OCI-LY1 (cell line): ENCODE measurements around the gene RPEL1.

Experiments
- CTCF ChIP-seq: fragments of 200-600 bp; sonication (generic), shearing (Covaris generic); IDR thresholded peaks from 2 replicates; pipeline ENCODE4 v1.5.1; 2017; ENCODE audit warnings: mild to moderate bottlenecking, antibody characterized with exemption, low read length, moderate library complexity, mixed read lengths
- EZH2 ChIP-seq: fragments of 200-600 bp; sonication (generic), shearing (Covaris generic); IDR thresholded peaks from 2 replicates; pipeline ENCODE4 v1.8.0; 2017; ENCODE audit warnings: borderline replicate concordance, mixed run types, mild to moderate bottlenecking, antibody characterized with exemption, low read length, moderate library complexity, mixed read lengths

- no peak for TF ChIP-seq CTCF
- TF ChIP-seq EZH2 = no peak
These were observed 41.1 kb upstream of the RPEL1 start for GRCh38 chr10:103204353-103205255.
